Myocyte (in vitro differentiated cells): ENCODE measurements around the gene UGGT2. TPM values are rescaled to one million over a fixed set of nuclear protein-coding genes. Genes with fewer than 3 reads are reported as not detected.
"Not testable (repeated sequence)": the region's sequence is repeated elsewhere in the genome, so short reads cannot be mapped to it uniquely, and the experiment has no call there.

Experiments
- DNase-seq: peaks from one replicate; pipeline ENCODE4 v3.0.0-alpha.2; 2012; ENCODE audit warnings: low read depth
- total RNA-seq: library from RNA; depleted of rRNA; stranded (reverse); fragments of >200 nt; gene quantifications from 2 replicates; pipeline ENCODE4 v1.2.3, GENCODE V29; 2014

Gene UGGT2
- total RNA-seq, 1 donor from 2014 or later, result 27.9 TPM

- no peak for DNase-seq
Observed at GRCh38 chr13:95898256-95898655, 154.9 kb downstream of the UGGT2 start.

GRCh38 chr13:95896301-95896700 is 156.9 kb downstream of the UGGT2 start:
- no peak for DNase-seq

GRCh38 chr13:95893861-95894260 is 159.3 kb downstream of the UGGT2 start:
- DNase-seq, result no peak

GRCh38 chr13:95882121-95882520 is 171.1 kb downstream of the UGGT2 start:
- no peak for DNase-seq

- DNase-seq, result no peak
Observed at GRCh38 chr13:95880331-95880730, 172.9 kb downstream of the UGGT2 start.

GRCh38 chr13:95874286-95874685 is 178.9 kb downstream of the UGGT2 start:
- no peak for DNase-seq

GRCh38 chr13:95870421-95870820 is 182.8 kb downstream of the UGGT2 start:
- no peak for DNase-seq

- DNase-seq, result no peak
Observed at GRCh38 chr13:95865080-95865615, 188.1 kb downstream of the UGGT2 start.

- peak; percentile 17 for DNase-seq
Observed at GRCh38 chr13:95862408-95862807, 190.8 kb downstream of the UGGT2 start.

- no peak for DNase-seq
Observed at GRCh38 chr13:95861296-95861695, 191.9 kb downstream of the UGGT2 start.

GRCh38 chr13:95858286-95859075 is 194.7 kb downstream of the UGGT2 start:
- peak; percentile 26 for DNase-seq

GRCh38 chr13:95845656-95846055 is 207.5 kb downstream of the UGGT2 start:
- DNase-seq, result not testable (repeated sequence)

- DNase-seq, result no peak
Observed at GRCh38 chr13:95842898-95843297, 210.3 kb downstream of the UGGT2 start.

GRCh38 chr13:95841894-95842293 is 211.3 kb downstream of the UGGT2 start:
- DNase-seq, result no peak

- peak; percentile 78 for DNase-seq
Observed at GRCh38 chr13:95834134-95834765, 219.0 kb downstream of the UGGT2 start.

GRCh38 chr13:95833719-95834118 is 219.5 kb downstream of the UGGT2 start:
- peak; percentile 14 for DNase-seq

- no peak for DNase-seq
Observed at GRCh38 chr13:95833126-95833525, 220.1 kb downstream of the UGGT2 start.

GRCh38 chr13:95822303-95822702 is 230.9 kb downstream of the UGGT2 start:
- no peak for DNase-seq

GRCh38 chr13:95814495-95814894 is 238.7 kb downstream of the UGGT2 start:
- DNase-seq, result no peak

- no peak for DNase-seq
Observed at GRCh38 chr13:95813139-95813538, 240.1 kb downstream of the UGGT2 start.

GRCh38 chr13:95809429-95809828 is 243.8 kb downstream of the UGGT2 start:
- no peak for DNase-seq

GRCh38 chr13:95805921-95806320 is 247.3 kb downstream of the UGGT2 start:
- no peak for DNase-seq

- DNase-seq, result no peak
Observed at GRCh38 chr13:95801825-95802224, 251.4 kb downstream of the UGGT2 start.
